Glomerular visceral epithelial cell (primary cell): ENCODE measurements around the gene RBM39.

Source experiments
- DNase-seq: peaks from one replicate; pipeline ENCODE4 v3.0.0-alpha.2; 2016; ENCODE audit errors: extremely low spot score

The RBM39 gene

DNA sequence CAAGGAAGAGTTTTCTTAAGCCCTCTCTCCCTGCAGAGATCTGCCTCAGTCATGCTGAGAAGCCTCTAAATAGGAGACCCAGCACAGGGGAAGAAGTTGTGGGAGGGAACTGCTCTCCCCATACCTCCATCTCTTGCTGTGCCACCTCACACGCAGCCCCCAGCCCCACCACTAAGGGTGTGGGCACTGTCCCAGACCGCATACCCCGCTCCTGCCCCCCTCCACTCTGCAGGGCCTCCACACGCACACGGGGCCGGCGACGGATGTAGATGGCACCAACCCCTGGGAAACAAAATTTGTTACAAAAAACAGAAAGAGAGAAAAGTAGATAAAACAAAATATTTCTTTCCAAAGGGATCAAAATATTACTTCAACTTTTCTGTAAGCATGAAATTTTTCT is 67.1 kb downstream of the RBM39 start:
- no peak for DNase-seq

DNA sequence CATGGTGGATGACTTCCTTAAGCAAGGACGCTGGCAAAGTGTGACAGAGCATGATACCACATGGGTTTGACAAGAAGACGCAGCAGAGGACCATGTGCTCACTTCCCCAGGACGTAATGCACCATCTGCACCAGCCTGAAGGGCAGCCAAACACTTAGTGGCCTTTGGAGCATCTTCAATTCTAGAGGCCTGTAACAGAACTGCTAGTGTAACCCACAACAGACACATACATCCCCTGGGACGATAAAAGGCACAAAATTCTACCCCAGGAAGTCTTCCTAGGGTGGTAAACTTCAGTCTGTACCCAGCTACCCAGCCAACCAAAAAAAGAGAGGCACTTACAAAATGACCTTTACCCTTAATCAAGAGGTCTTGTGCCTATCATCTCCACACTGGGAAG is 68.2 kb downstream of the RBM39 start:
- DNase-seq: no peak

DNA sequence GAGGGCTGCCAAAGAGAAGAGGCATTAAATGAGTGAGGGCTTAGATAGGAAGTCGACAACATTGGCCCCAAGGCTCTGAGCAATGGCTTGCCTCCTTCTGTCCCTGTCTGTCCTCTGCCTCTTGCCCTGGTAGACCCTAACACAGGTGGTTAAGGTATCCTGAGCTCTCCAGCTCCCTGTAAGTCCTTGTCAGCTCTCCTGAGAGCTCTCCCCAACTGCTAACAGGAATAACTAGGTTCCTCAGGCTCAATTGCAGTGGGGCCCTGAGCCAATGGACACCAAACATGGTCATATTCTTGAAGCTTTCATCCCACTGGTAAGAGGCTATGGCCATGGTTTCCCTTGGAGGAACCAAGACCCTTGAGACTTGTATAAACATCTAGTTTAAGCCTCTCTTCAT is 72.4 kb downstream of the RBM39 start:
- no peak for DNase-seq

DNA sequence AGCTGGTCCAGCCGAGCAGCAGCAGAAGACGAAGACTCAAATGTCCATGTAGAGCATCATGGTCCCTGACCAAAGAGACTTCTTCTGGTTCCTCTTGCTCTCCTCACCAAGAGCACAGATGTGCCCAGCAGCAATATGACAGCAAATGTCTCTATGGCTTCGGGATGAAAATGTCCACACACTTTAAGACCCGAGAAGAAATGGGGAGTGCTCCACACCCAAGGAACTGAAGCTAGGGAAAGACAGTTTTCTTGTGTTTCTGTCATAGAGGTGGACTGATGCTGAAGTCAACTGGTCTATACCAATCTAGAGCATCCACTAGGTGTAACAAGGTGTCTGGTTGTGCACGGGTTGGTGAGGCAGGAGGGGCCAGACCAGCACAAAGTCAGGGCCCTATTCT is 72.8 kb downstream of the RBM39 start:
- DNase-seq: no peak

DNA sequence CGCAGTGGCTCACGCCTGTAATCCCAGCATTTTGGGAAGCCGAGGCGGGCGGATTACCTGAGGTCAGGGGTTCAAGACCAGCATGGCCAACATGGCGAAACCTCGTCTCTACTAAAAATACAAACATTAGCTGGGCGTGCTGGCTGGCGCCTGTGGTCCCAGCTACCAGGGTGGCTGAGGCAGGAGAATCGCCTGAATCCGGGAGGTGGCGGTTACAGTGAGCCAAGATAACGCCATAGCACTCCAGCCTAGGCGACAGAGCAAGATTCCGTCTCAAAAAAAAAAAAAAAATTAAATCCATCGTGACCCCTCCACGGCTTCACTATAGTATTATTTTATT is 76.1 kb downstream of the RBM39 start:
- DNase-seq: no peak

DNA sequence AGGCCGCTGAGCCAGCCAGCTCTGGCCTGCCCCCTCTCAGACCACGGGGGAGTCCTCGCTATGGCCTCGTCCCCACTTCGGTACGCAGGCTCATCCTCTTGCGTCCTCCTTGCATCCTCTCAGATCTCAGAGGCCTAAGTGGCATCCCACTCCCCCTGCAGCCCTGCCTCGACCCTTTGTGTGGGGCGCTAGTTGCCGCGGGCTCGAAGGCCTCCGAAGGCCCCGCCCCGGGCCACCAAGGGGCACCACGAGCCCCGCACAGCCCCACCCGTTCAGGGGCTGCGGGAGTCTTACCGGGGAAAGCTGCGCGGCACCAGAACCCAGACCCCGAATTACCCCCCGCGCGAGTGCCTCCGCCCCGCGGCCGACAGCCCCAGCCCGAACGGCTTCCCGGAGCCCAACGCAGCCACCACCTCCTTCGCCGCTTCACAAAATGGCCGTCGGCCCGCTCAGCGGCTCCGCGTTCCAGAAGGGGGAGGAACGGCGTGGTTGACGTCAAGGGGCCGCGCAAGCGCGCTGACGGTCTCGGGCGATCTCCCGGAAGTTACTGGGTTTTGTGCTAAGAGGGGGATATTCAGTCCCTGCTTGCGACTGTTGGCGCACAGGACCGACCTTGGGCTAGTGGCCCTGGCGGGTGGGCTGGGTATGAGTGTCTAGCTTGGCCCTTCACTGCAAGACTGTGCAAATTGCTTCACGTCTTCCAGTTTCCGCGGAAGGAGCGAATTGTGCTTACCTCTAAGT is 77.4 kb downstream of the RBM39 start, which contains the start of the genes CPNE1 and RBM12:
CPNE1 (minus strand) TSS at position 435 of the 741 bp plus-strand sequence. CDS start 31,977 bp downstream, outside the sequence.
RBM12 (minus strand) TSS at position 435 of the 741 bp plus-strand sequence. CDS start 9,578 bp downstream, outside the sequence.
- DNase-seq: peak; percentile 94

DNA sequence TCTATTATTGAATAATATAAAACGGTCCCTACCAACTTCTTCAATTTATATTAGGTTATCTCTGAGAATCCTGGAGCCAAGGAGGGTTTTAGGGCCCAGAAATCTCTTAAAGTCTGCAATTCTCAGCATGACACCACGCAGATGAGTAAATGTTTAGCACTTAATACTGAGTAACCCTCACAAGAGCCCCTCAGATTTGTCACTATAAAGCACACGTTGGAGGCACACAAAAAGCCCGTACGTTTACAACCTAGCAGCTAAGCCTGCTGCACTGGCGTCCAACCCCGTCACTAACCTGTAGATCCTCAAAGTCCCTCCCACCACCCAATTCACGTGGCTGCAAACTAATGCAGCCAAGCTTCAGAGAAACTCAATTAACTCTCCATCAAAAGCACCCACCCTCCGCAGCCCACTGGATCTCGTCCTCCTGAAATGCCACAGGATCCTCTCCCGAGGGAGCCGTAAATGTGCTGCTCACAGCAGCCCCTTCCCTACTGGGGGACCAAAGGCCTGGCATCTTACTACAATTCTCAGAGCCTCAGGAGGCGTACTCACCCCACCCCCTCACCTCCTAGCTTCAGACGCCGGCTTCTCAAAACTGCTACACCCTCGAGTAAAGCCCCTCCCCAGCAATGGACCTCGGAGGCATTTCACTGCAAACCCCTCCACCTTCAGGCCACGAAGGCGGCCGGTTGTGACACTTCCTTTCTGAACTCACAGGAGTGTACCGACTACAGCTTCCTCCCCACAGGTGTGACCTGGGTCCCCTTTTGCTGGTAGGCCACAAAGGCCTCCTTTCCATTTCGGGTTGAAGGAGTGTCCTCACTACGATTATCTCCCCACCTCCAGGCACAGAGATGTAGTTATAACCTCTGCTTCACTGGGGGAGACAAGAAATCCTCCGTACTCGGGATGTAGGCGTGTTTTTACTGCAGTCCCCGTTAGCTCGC is 78.3 kb downstream of the RBM39 start:
- DNase-seq: peak; percentile 32

DNA sequence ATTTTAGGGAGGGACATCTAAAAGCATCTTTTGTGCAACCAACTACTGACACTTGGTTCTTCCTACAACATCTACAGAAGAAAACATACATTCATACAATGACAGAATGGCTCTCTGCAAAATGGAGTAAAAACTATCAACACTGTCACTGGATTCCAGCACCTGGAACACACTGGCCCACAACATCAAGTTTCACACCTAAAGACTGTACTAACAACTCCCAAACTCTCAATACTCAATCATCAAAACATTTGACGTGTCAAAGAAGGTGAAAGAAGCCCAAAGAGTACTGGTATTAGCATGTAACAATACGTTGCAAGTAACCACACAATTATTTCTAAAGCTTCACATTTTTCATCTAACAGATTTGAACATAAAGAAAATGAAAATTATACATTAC is 79.5 kb downstream of the RBM39 start:
- DNase-seq: no peak

DNA sequence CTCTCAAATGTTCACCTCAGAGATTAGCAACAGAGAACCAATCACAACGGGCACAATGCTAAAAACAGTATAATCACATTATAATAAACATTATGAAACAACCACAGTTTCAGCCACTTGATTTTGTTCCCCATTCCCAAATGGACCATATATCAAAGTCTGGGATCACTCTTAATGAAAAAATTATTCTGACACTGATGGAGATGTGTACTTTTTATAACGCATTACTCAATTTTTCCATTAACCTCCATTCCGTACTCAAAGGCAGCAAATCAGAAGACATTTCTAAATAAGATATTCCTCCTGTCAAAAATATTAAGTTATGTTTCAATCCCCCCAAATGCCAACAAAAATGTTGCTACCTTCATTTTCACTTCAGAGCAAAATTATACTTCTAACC is 80.2 kb downstream of the RBM39 start:
- no peak for DNase-seq

DNA sequence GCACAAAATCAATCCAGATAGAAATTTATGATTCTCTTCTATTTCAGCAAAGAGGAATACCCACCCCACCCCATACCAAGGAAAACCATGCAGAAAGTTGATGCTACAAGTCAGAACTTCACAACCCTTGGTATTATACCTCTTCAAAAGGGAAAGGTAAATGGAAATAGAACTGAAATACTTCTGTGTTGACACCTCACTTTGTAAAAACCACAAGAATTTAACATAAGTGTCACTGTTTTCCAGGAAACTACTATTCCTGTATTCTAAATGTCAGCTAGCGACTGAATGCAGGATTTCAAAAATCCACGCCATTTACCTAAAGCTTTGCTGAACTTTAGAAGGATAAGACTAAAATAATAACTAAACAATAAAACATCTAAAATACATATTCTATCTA is 81.0 kb downstream of the RBM39 start:
- peak; percentile 47 for DNase-seq

DNA sequence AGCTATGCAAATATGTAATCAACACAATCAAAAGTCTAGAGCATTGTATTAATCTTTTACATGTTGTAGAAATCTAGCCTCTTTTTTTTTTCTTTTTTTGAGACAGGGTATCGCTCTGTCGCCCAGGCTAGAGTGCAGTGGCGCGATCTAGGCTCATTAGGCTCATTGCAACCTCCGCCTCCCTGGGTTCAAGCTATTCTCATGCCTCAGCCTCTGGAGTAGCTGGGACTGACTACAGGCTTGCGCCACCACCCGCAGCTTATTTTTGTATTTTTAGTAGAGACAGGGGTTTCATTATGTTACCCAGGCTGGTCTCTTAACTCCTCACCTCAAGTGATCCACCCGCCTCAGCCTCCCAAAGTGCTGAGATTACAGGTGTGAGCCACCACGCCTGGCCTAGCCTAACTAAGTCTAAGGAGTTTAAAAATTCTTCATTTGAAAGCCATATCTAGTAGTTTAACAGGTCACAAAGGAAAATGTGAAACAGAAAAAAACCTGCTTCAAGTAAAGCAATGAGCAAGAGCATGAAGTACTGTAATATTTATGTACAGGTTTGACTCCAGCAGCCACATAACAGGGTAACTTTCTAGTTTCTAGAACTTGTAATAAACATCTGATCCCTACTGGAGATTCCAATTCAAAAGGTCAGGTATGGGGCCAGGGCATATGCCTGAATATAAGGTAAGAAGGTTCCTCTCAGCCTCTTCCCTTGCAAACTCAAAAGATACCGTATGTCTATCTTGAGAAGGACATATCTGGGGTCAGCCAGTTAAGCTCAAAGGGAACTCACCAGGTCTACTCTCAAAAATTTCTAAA is 81.7 kb downstream of the RBM39 start:
- no peak for DNase-seq

DNA sequence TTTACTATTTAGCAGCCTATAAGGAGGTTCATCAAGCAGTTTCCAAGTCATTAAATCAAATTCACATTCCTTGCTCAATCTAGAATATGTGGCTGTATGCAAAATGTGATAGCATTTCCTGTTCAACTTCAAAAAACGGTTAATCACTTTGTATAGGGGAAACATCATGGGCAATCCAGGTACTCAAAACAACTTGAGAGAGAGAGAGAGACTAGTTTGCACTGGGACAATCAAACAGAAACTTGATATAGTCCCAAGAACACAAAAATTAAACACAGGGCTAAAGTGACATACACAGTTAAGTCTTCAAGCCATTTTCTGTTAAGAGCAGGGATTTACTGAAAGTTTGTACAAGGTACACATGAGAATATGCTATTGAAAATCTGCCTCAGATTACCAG is 84.8 kb downstream of the RBM39 start:
- DNase-seq: no peak

DNA sequence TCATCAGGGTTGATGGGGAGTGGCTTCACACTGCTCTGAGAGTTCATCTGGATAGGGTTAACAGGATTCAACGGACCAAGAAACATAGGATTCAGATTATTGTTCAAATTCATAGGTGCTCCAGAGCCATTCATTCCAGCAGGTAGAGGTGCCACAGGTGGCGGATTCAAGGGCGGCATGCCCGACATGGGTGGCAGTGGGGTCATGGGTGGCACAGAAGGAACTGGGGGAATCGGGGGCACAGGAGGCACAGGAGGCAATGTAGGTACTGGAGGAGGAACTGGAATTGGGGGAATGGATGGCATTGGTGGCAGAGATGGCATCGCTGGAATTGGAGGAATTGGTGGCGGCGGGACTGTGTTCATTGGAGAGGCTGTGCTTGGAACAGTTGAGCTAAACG is 87.6 kb downstream of the RBM39 start:
- DNase-seq: no peak

DNA sequence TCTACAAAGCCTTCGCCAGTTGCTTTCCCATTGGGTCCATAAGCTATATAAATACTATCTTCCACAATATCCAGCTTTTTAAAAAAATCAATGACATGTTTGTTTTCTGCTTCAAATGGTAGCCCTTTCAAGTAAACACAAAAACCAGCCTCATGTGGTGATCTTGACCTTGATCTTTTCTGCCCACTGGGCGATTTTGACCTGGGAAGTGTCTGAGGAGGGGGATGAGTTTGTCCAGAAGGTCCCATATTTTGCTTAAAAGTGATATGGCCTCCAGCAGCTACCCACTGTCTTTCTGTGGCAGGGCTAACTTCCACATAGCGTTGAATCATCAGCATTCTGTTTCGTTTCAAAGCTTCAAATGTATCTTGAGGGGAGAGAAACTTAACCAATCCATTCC is 88.2 kb downstream of the RBM39 start:
- DNase-seq: no peak
